ENCODE data around the gene TAC3. TPM values are rescaled to one million over a fixed set of nuclear protein-coding genes. Genes with fewer than 3 reads are reported as not detected.
A peak's percentile ranks its signal among the peaks of the same experiment; 100 is the strongest.
"Not testable (repeated sequence)": the region's sequence is repeated elsewhere in the genome, so short reads cannot be mapped to it uniquely, and the experiment has no call there.

The TAC3 gene
- total RNA-seq, 2 experiments from 2014 or later: not detected

- ATAC-seq (no peak), DNase-seq (no peak)
- POLR2A ChIA-PET: interaction anchor here (1.3 kb wide), 1 partner anchor 26 kb away, joined by 3 read pairs; no protein-coding TSS in a partner anchor
- no peaks in the 10 kb centered on the region for H3K4me1 Mint-ChIP-seq (ENCODE audit: low read depth)
- peaks cover 3% of the 10 kb centered on the region for H3K27me3 Mint-ChIP-seq (ENCODE audit: low read depth)
- CTCF ChIA-PET: interaction anchor here (0.7 to 16.8 kb wide), 4 partner anchors 10 to 138 kb away, joined by 3 to 229 read pairs (median 4); no protein-coding TSS in a partner anchor
- H3K27ac Mint-ChIP-seq: no peak overlapping the region
- H3K4me3 Mint-ChIP-seq: no peak overlapping the region
- H3K36me3 Mint-ChIP-seq (ENCODE audit: low read depth): no peaks in the 10 kb centered on the region
- H3K9me3 Mint-ChIP-seq (ENCODE audit: insufficient read depth): no peaks in the 10 kb centered on the region
Observed at GRCh38 chr12:57037264-57037663, 20.9 kb upstream of the TAC3 start.

- DNase-seq (no peak), ATAC-seq (no peak)
- Mint-ChIP-seq H3K9me3 (ENCODE audit: insufficient read depth) (no peaks in the 10 kb centered on the region), H3K4me3 (no peak overlapping the region), H3K27ac (no peak overlapping the region), H3K4me1 (ENCODE audit: low read depth) (peaks cover 18% of the 10 kb centered on the region), H3K36me3 (ENCODE audit: low read depth) (no peaks in the 10 kb centered on the region), H3K27me3 (ENCODE audit: low read depth) (no peaks in the 10 kb centered on the region)
- ChIA-PET POLR2A (interaction anchor here (1.9 kb wide), 1 partner anchor 14 kb away, joined by 8 read pairs; no protein-coding TSS in a partner anchor), CTCF (interaction anchor here (0.9 to 16.8 kb wide), 7 partner anchors 15 to 78 kb away, joined by 3 to 229 read pairs (median 15); partner anchors contain the start of genes MYO1A and STAT6)
Observed at GRCh38 chr12:57033431-57033830, 17.1 kb upstream of the TAC3 start.

GRCh38 chr12:57031789-57032188, 15.5 kb upstream of the TAC3 start:
- no peak for ATAC-seq
- CTCF ChIA-PET: interaction anchor here (1.1 to 16.8 kb wide), 21 partner anchors 8 to 278 kb away, joined by 3 to 229 read pairs (median 9); partner anchors contain the start of genes MYO1A, STAT6 and TAC3
- POLR2A ChIA-PET: interaction anchor here (0.8 to 2.1 kb wide), 4 partner anchors 16 to 80 kb away, joined by 4 to 9 read pairs (median 8); partner anchors contain the start of gene MYO1A
- H3K9me3 Mint-ChIP-seq (ENCODE audit: insufficient read depth): no peaks in the 10 kb centered on the region
- no peaks in the 10 kb centered on the region for H3K36me3 Mint-ChIP-seq (ENCODE audit: low read depth)
- peaks cover 32% of the 10 kb centered on the region for H3K4me1 Mint-ChIP-seq (ENCODE audit: low read depth)
- DNase-seq: no peak
- H3K27me3 Mint-ChIP-seq (ENCODE audit: low read depth): no peaks in the 10 kb centered on the region
- H3K27ac Mint-ChIP-seq: peak overlapping the region; percentile 40
- H3K4me3 Mint-ChIP-seq: no peak overlapping the region

- Mint-ChIP-seq H3K27me3 (ENCODE audit: low read depth) (no peaks in the 10 kb centered on the region), H3K4me1 (ENCODE audit: low read depth) (peaks cover 35% of the 10 kb centered on the region), H3K9me3 (ENCODE audit: insufficient read depth) (no peaks in the 10 kb centered on the region), H3K27ac (peak overlapping the region; percentile 73), H3K36me3 (ENCODE audit: low read depth) (no peaks in the 10 kb centered on the region), H3K4me3 (no peak overlapping the region)
- peak; percentile 46 for DNase-seq
- ChIA-PET POLR2A (interaction anchor here (0.6 to 2.1 kb wide), 6 partner anchors 16 to 81 kb away, joined by 3 to 9 read pairs (median 6); partner anchors contain the start of genes MYO1A and STAT6), CTCF (interaction anchor here (0.9 to 16.8 kb wide), 22 partner anchors 8 to 277 kb away, joined by 3 to 229 read pairs (median 9); partner anchors contain the start of genes MYO1A, STAT6 and TAC3)
- ATAC-seq: peak; percentile 75
Observed at GRCh38 chr12:57031138-57031725, 14.9 kb upstream of the TAC3 start.

GRCh38 chr12:57029457-57029856, 13.1 kb upstream of the TAC3 start:
- H3K36me3 Mint-ChIP-seq (ENCODE audit: low read depth): no peaks in the 10 kb centered on the region
- no peak overlapping the region for H3K4me3 Mint-ChIP-seq
- no peaks in the 10 kb centered on the region for H3K27me3 Mint-ChIP-seq (ENCODE audit: low read depth)
- ChIA-PET CTCF (interaction anchor here (1.3 to 16.8 kb wide), 5 partner anchors 11 to 32 kb away, joined by 4 to 229 read pairs (median 34); partner anchors contain the start of gene MYO1A), POLR2A (interaction anchor here (1.0 kb wide), 1 partner anchor 34 kb away, joined by 3 read pairs; no protein-coding TSS in a partner anchor)
- DNase-seq (no peak), ATAC-seq (no peak)
- H3K4me1 Mint-ChIP-seq (ENCODE audit: low read depth): peaks cover 35% of the 10 kb centered on the region
- no peak overlapping the region for H3K27ac Mint-ChIP-seq
- no peaks in the 10 kb centered on the region for H3K9me3 Mint-ChIP-seq (ENCODE audit: insufficient read depth)

- POLR2A ChIA-PET: interaction anchor here (0.7 to 1.3 kb wide), 6 partner anchors 16 to 405 kb away, joined by 3 to 5 read pairs (median 3); partner anchors contain the start of gene NACA
- H3K4me3 Mint-ChIP-seq: no peak overlapping the region
- H3K27me3 Mint-ChIP-seq (ENCODE audit: low read depth): peaks cover 2% of the 10 kb centered on the region
- no peak overlapping the region for H3K27ac Mint-ChIP-seq
- no peaks in the 10 kb centered on the region for H3K9me3 Mint-ChIP-seq (ENCODE audit: insufficient read depth)
- peaks cover 35% of the 10 kb centered on the region for H3K4me1 Mint-ChIP-seq (ENCODE audit: low read depth)
- CTCF ChIA-PET: interaction anchor here (0.8 to 16.8 kb wide), 11 partner anchors 10 to 270 kb away, joined by 3 to 229 read pairs (median 7); partner anchors contain the start of genes STAT6 and ZBTB39
- DNase-seq (no peak), ATAC-seq (no peak)
- H3K36me3 Mint-ChIP-seq (ENCODE audit: low read depth): no peaks in the 10 kb centered on the region
Observed at GRCh38 chr12:57027805-57028153, 11.4 kb upstream of the TAC3 start.

GRCh38 chr12:57027011-57027804, 10.9 kb upstream of the TAC3 start:
- Mint-ChIP-seq H3K9me3 (ENCODE audit: insufficient read depth) (no peaks in the 10 kb centered on the region), H3K36me3 (ENCODE audit: low read depth) (no peaks in the 10 kb centered on the region), H3K4me1 (ENCODE audit: low read depth) (peaks cover 35% of the 10 kb centered on the region), H3K4me3 (no peak overlapping the region), H3K27me3 (ENCODE audit: low read depth) (peaks cover 2% of the 10 kb centered on the region), H3K27ac (peak overlapping the region; percentile 55)
- ChIA-PET POLR2A (interaction anchor here (0.7 to 1.3 kb wide), 4 partner anchors 16 to 404 kb away, joined by 3 to 5 read pairs (median 3); no protein-coding TSS in a partner anchor), CTCF (interaction anchor here (0.8 to 16.8 kb wide), 11 partner anchors 9 to 270 kb away, joined by 3 to 229 read pairs (median 7); partner anchors contain the start of genes STAT6 and ZBTB39)
- no peak for ATAC-seq
- DNase-seq: no peak

- ChIA-PET POLR2A (no interaction called here), CTCF (interaction anchor here (0.8 to 16.8 kb wide), 6 partner anchors 14 to 87 kb away, joined by 5 to 229 read pairs (median 6); partner anchors contain the start of gene ZBTB39)
- no peak overlapping the region for H3K4me3 Mint-ChIP-seq
- H3K4me1 Mint-ChIP-seq (ENCODE audit: low read depth): peaks cover 20% of the 10 kb centered on the region
- H3K36me3 Mint-ChIP-seq (ENCODE audit: low read depth): no peaks in the 10 kb centered on the region
- H3K9me3 Mint-ChIP-seq (ENCODE audit: insufficient read depth): no peaks in the 10 kb centered on the region
- H3K27ac Mint-ChIP-seq: no peak overlapping the region
- ATAC-seq: no peak
- H3K27me3 Mint-ChIP-seq (ENCODE audit: low read depth): peaks cover 2% of the 10 kb centered on the region
- DNase-seq: no peak
Observed at GRCh38 chr12:57025196-57025595, 8.9 kb upstream of the TAC3 start.

- POLR2A ChIA-PET; ATAC-seq; H3K36me3 Mint-ChIP-seq (ENCODE audit: low read depth); DNase-seq; H3K9me3 Mint-ChIP-seq (ENCODE audit: insufficient read depth); H3K27me3 Mint-ChIP-seq (ENCODE audit: low read depth); H3K4me3 Mint-ChIP-seq: not testable (repeated sequence)
- CTCF ChIA-PET: interaction anchor here (0.9 to 1.8 kb wide), 6 partner anchors 9 to 47 kb away, joined by 3 to 6 read pairs (median 3); no protein-coding TSS in a partner anchor
- H3K4me1 Mint-ChIP-seq (ENCODE audit: low read depth): peaks cover 15% of the 10 kb centered on the region
- H3K27ac Mint-ChIP-seq: peak overlapping the region; percentile 15
Observed at GRCh38 chr12:57022324-57022723, 6.0 kb upstream of the TAC3 start.

GRCh38 chr12:57019983-57020719, 3.8 kb upstream of the TAC3 start:
- Mint-ChIP-seq H3K4me3 (no peak overlapping the region), H3K4me1 (ENCODE audit: low read depth) (peaks cover 6% of the 10 kb centered on the region), H3K27ac (no peak overlapping the region), H3K36me3 (ENCODE audit: low read depth) (no peaks in the 10 kb centered on the region), H3K9me3 (ENCODE audit: insufficient read depth) (no peaks in the 10 kb centered on the region), H3K27me3 (ENCODE audit: low read depth) (peaks cover 3% of the 10 kb centered on the region)
- ChIA-PET CTCF (interaction anchor here (0.9 to 2.7 kb wide), 7 partner anchors 11 to 104 kb away, joined by 3 to 15 read pairs (median 7); no protein-coding TSS in a partner anchor), POLR2A (no interaction called here)
- DNase-seq (no peak), ATAC-seq (no peak)

- POLR2A ChIA-PET: no interaction called here
- CTCF ChIA-PET: interaction anchor here (0.7 to 2.7 kb wide), 9 partner anchors 10 to 105 kb away, joined by 3 to 15 read pairs (median 4); no protein-coding TSS in a partner anchor
Observed at GRCh38 chr12:57018906-57019305, 2.6 kb upstream of the TAC3 start.

More at GRCh38 chr12:57018906-57019305, 2.6 kb upstream of the TAC3 start:
- H3K4me1 Mint-ChIP-seq (ENCODE audit: low read depth): peaks cover 6% of the 10 kb centered on the region
- H3K36me3 Mint-ChIP-seq (ENCODE audit: low read depth): no peaks in the 10 kb centered on the region
- no peak overlapping the region for H3K4me3 Mint-ChIP-seq
- no peaks in the 10 kb centered on the region for H3K9me3 Mint-ChIP-seq (ENCODE audit: insufficient read depth)
- no peak for ATAC-seq
- H3K27me3 Mint-ChIP-seq (ENCODE audit: low read depth): peaks cover 8% of the 10 kb centered on the region
- no peak overlapping the region for H3K27ac Mint-ChIP-seq
- no peak for DNase-seq

Data from activated CD8-positive, alpha-beta T cell treated with anti-CD3 and anti-CD28 coated beads, Interleukin-2, amount 10 ng/mL, durations not matched to agents 7 days and 5 days (primary cell).